H54 (cell line): ENCODE measurements around the gene EI24.

Experiments used
- DNase-seq: peaks from one replicate; pipeline ENCODE4 v3.0.0; 2011; ENCODE audit warnings: low spot score, mixed read lengths; ENCODE audit not compliant: insufficient read length
- FAIRE-seq: peaks from 3 replicates; lab custom pipeline; 2011; peaks lifted over from hg19 to GRCh38; lab: Jason Lieb, UNC
- POLR2A ChIP-seq: IDR thresholded peaks from 2 replicates; pipeline ENCODE4 v1.6.1; 2011; ENCODE audit warnings: low read depth, mild to moderate bottlenecking, low read length

Gene EI24

DNA sequence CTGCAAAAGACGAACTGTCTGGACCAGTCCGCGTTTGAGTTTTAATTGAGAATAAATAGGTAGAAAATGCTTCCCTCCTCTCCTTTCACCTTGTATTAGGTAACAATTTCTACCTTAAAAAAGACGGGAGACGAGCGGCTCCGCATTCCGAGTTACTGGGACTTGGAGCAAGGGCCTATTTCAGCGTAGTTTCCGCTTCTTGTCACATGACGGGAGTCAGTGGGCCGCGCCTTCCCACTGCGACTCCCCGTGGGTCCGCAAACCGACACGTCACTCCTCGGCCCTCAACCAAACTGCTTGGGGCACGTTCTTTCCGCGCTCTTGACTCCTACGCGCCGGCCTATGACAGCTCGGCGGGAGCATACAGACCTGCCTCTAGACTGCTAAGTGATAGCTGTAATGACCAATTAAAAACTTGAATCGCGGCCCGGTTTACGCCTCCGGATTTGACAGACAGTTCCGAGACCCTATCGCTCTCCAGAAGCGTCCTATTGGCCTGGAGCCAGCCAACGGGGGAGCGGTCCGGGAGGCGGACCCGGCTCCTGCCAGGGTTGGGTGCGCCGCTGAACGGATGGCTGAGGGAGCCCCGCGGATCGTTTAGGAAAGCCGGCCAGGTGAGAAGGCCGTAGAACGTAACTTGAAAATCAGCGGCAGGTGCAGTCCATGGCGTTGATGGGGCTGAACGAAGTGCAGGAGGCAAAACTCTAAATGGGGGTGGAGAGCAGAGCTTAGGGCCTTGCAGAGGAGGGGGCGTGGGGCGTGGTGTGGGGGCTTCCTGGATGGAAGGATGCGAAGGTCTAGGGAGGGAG, 23.2 kb downstream of the EI24 start, which contains the start of gene STT3A:
STT3A (plus strand) TSS at position 548 of the 809 bp plus-strand sequence. CDS start 3,064 bp downstream, outside the sequence.
- peak; percentile 58; the same call in 1 of the 2 replicates for TF ChIP-seq POLR2A
- DNase-seq: peak; percentile 93
- FAIRE-seq: peak; percentile 90

DNA sequence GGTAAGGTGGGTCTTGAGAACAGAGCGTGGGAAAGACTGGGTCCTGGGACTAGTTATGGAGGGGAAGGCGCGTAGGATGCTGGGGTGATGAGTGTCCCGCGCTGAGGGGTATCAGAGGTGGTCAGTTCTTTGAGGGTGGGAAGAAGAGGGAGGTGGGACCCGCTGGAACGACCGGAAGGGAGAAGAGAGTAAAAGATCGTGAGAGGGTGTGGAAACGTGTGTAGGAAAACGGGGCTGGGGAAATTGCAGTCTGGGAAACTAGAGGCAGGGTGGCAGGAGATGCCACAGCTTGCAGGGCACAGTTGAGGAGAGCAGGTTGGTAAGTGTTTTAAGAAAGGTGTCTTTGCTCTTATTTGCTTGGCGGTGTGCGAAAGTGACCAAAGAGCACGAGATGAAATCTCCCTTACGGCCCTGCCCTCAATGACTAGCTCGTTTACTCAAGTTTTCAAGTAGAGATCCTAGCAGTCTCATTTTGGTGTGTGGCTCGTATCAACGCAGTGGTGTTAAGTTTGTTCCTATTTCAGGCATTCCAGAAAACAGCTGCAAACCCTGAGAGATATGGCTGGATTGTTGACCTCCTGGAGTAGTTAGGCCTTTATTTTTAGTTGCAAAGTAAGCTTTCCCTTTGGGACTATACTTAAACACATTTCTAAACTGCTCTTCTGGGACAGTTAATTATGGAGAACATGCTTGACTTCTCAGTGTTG, 24.0 kb downstream of the EI24 start:
- DNase-seq: peak; percentile 32
- no peak for TF ChIP-seq POLR2A
- FAIRE-seq: peak; percentile 76

DNA sequence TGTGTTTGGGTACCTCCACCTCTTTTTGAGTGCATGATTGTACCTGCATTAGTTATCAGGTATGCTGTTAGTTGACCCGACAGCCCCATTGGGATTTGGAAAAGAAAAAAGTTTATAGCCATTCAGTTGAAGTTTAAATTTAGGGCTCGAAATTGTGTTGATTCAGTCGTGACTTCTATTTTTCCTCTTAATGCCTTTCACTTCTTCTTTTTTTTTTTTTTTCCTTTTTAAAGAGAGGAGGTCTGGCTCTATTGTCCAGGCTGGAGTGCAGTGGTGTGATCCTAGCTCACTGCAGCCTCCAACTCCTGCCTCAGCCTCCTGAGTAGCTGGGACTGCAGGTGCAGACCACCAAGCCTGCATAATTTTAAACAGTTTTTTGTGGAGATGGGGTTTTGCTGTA, 25.7 kb downstream of the EI24 start:
- DNase-seq: no peak
- no peak for TF ChIP-seq POLR2A
- FAIRE-seq: no peak

DNA sequence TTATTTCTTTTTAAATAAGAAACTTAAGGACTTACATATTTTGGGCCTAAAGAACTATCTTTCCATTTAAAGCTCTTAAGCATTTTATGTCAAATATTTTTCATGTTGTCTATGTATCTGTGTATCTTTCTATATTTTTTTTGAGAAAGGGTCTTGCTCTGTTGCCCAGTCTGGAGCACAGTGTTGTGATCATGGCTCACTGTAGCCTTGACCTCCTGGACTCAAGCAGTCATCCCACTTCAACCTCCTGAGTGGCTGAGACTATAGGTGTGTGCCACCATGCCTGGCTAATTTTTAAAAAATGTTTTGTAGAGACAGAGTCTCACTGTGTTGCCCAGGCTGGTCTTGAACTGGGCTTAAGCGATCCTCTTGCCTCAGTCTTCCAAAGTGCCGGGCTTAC, 31.4 kb downstream of the EI24 start:
- no peak for TF ChIP-seq POLR2A
- no peak for FAIRE-seq

DNA sequence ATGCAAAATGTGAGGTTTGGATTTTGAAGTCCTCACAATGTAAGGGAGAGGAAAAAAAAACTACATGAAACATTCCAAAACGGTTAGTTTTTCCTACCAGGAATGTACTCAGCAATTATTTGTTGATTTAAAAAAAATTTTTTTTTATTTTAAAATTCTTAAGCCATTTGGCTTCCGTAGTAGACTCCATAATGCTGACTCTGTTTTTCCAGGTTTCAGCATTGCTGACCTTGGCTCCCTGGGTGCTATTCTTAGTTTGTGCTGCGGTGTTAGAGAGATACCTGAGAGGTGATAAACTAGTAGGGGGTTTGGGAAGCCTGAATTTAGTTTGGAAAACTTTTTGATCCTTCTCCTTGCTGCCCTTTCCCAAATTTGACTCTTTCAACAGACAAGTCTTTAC, 33.9 kb downstream of the EI24 start:
- DNase-seq (no peak), FAIRE-seq (no peak)
- TF ChIP-seq POLR2A: no peak

More for the DNA sequence above, 31.4 kb downstream of the EI24 start:
- DNase-seq: no peak

DNA sequence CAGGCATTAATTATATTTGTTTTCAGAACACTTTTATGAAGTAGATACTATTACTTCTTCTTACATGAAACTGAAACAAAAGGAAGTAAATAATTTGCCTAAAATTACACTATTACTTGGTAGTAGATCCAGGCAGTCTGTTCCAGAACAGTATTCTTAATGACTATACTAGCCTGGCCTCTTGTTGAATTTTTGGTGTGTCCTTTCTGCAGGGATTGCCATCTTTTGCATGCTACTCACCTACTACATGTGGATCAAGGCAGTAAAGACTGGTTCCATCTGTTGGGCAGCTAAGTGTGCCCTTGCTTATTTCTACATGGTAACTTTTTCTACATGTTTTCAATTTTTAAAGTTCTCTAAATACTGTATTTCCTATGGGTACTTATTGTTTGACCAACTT, 36.1 kb downstream of the EI24 start:
- no peak for TF ChIP-seq POLR2A
- no peak for DNase-seq
- no peak for FAIRE-seq

DNA sequence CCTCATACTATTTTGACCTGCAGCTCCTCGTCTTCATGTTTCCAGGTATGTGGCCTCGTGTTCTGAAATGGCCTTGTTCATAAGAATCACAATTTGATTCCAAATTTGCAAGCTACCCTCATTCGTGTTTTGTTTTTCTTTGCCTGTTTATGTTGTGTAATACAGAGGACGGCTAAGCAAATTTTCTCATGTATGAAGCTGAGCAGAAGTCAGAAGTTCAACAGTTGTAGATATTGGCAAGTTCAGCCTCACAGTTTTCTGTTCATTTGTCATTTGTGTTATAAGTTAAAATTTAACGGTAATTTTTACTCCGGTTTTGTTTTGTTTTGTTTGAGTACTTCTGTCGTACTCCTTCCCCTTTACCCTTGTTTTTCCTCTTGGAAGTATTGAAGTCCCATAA, 40.3 kb downstream of the EI24 start:
- no peak for FAIRE-seq
- DNase-seq: no peak
- TF ChIP-seq POLR2A: no peak

DNA sequence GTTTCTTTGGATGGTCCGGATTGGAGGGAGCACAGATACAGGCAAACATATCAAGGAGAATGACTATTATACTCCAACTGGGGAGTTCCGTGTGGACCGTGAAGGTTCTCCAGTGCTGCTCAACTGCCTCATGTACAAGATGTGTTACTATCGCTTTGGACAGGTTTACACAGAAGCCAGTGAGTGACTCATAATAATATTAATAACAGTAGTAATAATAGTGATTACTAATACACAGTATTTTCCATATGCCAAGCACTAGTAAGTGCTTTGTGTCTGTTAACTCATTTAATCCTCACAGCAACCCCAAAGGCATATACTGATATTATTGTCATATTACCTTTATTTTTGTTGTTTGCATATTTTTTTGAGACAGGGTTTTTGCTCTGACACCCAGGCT, 49.1 kb downstream of the EI24 start:
- FAIRE-seq (no peak), DNase-seq (no peak)
- no peak for TF ChIP-seq POLR2A

DNA sequence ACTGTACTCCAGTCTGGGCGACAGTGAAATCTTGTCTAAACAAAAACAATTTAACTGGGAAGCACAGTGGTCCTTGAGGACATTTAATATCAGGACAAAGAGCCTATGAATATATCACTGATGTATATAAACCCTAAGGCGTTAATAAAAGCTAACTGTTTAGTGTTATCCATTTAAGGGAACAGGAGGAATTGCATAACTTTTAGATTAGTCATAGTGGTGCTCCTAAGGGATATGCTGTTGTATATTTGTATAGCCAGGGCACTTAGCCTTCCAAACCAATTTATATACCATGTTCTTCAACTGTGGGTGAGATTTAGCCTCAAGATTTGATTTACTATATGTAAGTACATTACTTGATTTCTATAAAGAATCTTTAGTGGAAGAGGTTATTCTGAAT, 52.7 kb downstream of the EI24 start:
- FAIRE-seq: peak; percentile 6
- no peak for TF ChIP-seq POLR2A
- peak; percentile 14 for DNase-seq

DNA sequence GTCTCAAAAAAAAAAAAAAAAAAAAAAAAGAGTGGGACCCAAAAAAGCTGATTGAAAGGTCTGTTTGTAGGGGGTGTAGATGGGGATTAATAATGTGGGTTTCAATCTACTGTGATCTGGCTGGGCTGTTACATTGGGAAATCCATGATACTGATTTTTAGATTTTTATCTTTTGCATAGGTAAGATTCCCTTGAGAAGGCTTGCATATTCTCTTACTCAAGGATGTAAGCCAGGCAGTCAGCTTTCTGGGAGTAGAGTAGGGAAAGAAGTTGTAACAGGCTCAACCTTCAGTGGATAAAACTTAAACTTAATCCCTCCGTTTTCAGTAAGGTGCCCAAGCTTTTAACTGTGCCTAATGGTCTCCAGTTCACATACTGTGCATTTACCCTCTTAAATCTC, 53.8 kb downstream of the EI24 start:
- FAIRE-seq: no peak

DNA sequence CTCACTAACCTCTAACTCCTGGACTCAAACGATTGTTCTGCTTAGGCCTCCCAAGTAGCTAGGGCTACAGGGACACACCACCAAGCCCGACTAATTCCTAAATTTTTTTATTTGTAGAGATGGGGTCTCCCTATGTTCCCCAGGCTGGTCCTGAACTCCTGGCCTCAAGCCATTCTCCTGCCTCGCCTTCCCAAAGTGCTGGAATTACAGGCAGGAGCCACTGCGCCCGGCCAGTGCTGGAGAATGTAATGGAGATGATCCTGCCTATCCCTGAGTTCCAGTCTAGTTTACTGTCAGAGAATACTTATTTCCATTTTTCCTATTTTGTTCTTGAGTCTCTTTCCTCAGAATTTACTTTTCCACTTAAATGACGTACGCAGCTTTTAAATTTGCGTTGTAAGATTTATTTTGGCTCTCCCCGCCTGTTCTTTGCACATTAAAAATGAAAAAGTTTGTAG, 55.5 kb downstream of the EI24 start, which contains the start of gene CHEK1:
CHEK1 (plus strand) TSS at position 408 of the 458 bp plus-strand sequence. CDS start 1,606 bp downstream, outside the sequence.
- DNase-seq: no peak
- no peak for TF ChIP-seq POLR2A
- FAIRE-seq: no peak

More for the DNA sequence above, 53.8 kb downstream of the EI24 start:
- DNase-seq: no peak
- TF ChIP-seq POLR2A: no peak

DNA sequence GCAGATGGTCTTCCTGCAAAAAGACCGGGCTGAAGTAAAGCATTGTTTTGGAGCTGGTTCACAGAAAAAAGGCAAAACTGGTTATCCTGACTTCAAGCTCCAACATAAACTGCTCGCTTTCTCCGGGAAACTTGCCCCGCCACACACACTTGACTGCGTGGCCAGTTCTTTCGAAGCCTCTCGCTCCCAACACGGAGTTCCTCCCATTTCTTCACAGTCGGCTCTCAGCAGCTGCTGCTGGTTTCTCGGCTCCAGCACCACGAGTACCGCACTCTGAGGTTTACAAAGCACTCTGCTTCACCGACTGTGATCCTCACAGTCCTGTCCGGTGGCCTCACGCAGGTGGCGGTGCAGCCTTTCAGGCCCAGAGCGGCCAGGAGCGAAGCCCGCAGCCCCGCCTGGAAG, 56.0 kb downstream of the EI24 start:
- no peak; the same call in 1 of the 2 replicates for TF ChIP-seq POLR2A
- FAIRE-seq: no peak
- no peak for DNase-seq

DNA sequence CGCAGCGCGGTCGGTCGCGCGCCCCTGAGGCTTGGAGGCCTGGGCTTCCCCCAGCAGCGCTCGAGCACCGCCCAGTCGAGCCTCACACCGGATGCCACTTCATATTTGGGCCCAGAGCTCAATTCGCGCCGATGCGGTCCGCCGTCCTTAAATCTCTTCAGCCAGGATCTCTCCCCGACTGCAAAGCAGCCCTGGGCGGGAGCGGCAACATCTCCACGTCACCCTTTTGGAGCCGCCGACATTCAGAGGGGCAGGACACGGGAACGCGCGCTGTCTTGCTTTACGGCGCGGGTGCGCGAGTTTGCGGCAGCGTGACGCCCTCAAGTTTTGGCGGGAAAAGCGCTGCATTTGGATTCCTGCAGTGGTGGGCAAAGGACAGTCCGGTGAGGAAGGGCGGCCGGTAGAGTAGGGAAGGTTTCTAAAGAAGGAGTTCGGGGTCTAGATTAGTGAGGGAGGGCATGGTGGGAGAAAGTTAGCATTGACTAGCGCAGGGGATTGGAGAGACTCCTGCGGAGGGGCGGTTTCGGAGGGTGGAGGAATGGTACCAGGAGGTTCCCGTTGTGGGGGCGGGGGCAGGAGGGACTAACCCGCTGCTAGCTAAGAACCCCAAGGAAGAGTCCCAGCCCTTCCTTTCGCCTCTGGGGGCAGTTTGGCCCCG, 56.5 kb downstream of the EI24 start:
- peak; percentile 49 for TF ChIP-seq POLR2A
- peak; percentile 38 for FAIRE-seq
- peak; percentile 29 for DNase-seq
